ENCODE data around the gene DYRK3. TPM values are rescaled to one million over a fixed set of nuclear protein-coding genes. Genes with fewer than 3 reads are reported as not detected.

Gene DYRK3
- total and polyA plus RNA-seq, 8 donors, result 2.3 to 7.0 (median 3.8) TPM

GRCh38 chr1:206694171-206695124 is 59.1 kb downstream of the DYRK3 start:
- DNase-seq (no peak), FAIRE-seq (no peak), ATAC-seq (no peak)
- Histone ChIP-seq H3K27ac (peak overlapping the region in 3 of 4 donors; percentile 35 to 64 (median 44)), H3K9me3 (no peaks in the 10 kb centered on the region), H3K4me3 (no peak overlapping the region), H3K36me3 (no peaks in the 10 kb centered on the region), H3K27me3 (no peaks in the 10 kb centered on the region), H3K4me1 (peaks cover 47 to 62% (median 51%) of the 10 kb centered on the region in 3 donors)
- 67 to 68% methylated on average over 11 of the region's 11 CpGs for WGBS, 2 donors
- intact Hi-C loops (cut with DNase I), result no loop called here
- TF ChIP-seq CTCF (IDR thresholded peaks at IDR 0.05), result no peak

- intact Hi-C loops (cut with DNase I), result no loop called here
These were observed 60.4 kb downstream of the DYRK3 start for GRCh38 chr1:206695733-206696132.

GRCh38 chr1:206696812-206697585 is 61.7 kb downstream of the DYRK3 start:
- intact Hi-C loops (cut with DNase I), result no loop called here
- Histone ChIP-seq H3K27ac (no peak overlapping the region), H3K27me3 (no peaks in the 10 kb centered on the region), H3K4me3 (no peak overlapping the region), H3K36me3 (no peaks in the 10 kb centered on the region), H3K9me3 (no peaks in the 10 kb centered on the region), H3K4me1 (peaks cover 32 to 53% (median 40%) of the 10 kb centered on the region in 3 donors)
- 58 to 67% methylated on average over 4 of the region's 4 CpGs for WGBS, 2 donors
- ATAC-seq (no peak), DNase-seq (no peak), FAIRE-seq (no peak)
- TF ChIP-seq CTCF (IDR thresholded peaks at IDR 0.05), result no peak

More at GRCh38 chr1:206695733-206696132, 60.4 kb downstream of the DYRK3 start:
- Histone ChIP-seq H3K9me3 (no peaks in the 10 kb centered on the region), H3K4me1 (peaks cover 39 to 64% (median 47%) of the 10 kb centered on the region in 3 donors), H3K36me3 (no peaks in the 10 kb centered on the region), H3K4me3 (no peak overlapping the region), H3K27me3 (no peaks in the 10 kb centered on the region), H3K27ac (no peak overlapping the region)
- TF ChIP-seq CTCF (IDR thresholded peaks at IDR 0.05), result no peak
- FAIRE-seq (no peak), DNase-seq (no peak), ATAC-seq (no peak)
- WGBS, 2 donors, result 74 to 77% methylated on average over 9 of the region's 9 CpGs

GRCh38 chr1:206698011-206698410 is 62.7 kb downstream of the DYRK3 start:
- intact Hi-C loops (cut with DNase I), result no loop called here
- Histone ChIP-seq H3K4me1 (peaks cover 23 to 46% (median 30%) of the 10 kb centered on the region in 3 donors), H3K27me3 (no peaks in the 10 kb centered on the region), H3K9me3 (no peaks in the 10 kb centered on the region), H3K4me3 (no peak overlapping the region), H3K27ac (no peak overlapping the region), H3K36me3 (no peaks in the 10 kb centered on the region)
- no peak for TF ChIP-seq CTCF (IDR thresholded peaks at IDR 0.05)
- no peak for FAIRE-seq
- 69 to 88% methylated on average over 2 of the region's 2 CpGs for WGBS, 2 donors
- no peak for ATAC-seq
- no peak for DNase-seq

Other genes starting within 250 kb of the DYRK3 start
- 1 to 10 TPM; 1.8 to 9.9 (median 3.1) TPM for gene IKBKE, start 165.1 kb upstream of the DYRK3 start, total RNA-seq
- gene IKBKE, start 165.1 kb upstream of the DYRK3 start, polyA plus RNA-seq, result 1 to 10 TPM; 3.4 to 6.4 TPM
- gene RASSF5, start 128.0 kb upstream of the DYRK3 start, total RNA-seq, result 10 to 100 TPM in 4 of 6 donors, 1 to 10 TPM in 2; 8.2 to 17.8 (median 12.5) TPM
- 10 to 100 TPM in 1 of 2 donors, 1 to 10 TPM in 1; 6.7 to 22.3 TPM for gene RASSF5, start 128.0 kb upstream of the DYRK3 start, polyA plus RNA-seq
- gene EIF2D, start 23.1 kb upstream of the DYRK3 start, total RNA-seq, result 10 to 100 TPM; 20.9 to 35.7 (median 27.7) TPM
- gene EIF2D, start 23.1 kb upstream of the DYRK3 start, polyA plus RNA-seq, result 10 to 100 TPM; 28.8 to 37.9 TPM
- gene MAPKAPK2, start 49.4 kb downstream of the DYRK3 start, total RNA-seq, result 10 to 100 TPM; 28.3 to 55.7 (median 30.8) TPM
- gene MAPKAPK2, start 49.4 kb downstream of the DYRK3 start, polyA plus RNA-seq, result 10 to 100 TPM; 38.8 to 48.9 TPM
- not detected for gene IL19, start 135.2 kb downstream of the DYRK3 start, total RNA-seq
- gene IL19, start 135.2 kb downstream of the DYRK3 start, polyA plus RNA-seq, result not detected
- under 1 TPM in 5 of 6 donors, not detected in 1; 0.12 to 0.81 (median 0.24) TPM for gene IL10, start 137.0 kb downstream of the DYRK3 start, total RNA-seq
- under 1 TPM; 0.05 to 0.53 TPM for gene IL10, start 137.0 kb downstream of the DYRK3 start, polyA plus RNA-seq
- gene IL20, start 230.1 kb downstream of the DYRK3 start, total RNA-seq, result not detected
- not detected for gene IL20, start 230.1 kb downstream of the DYRK3 start, polyA plus RNA-seq

Data from pancreas (tissue), 10 donors.